Middle frontal gyrus (tissue), 1 donor: Measurements from ENCODE around the gene SEMA3B.
"Not testable (repeated sequence)": the region's sequence is repeated elsewhere in the genome, so short reads cannot be mapped to it uniquely, and the experiment has no call there.

Source experiments
- DNase-seq: peaks from one replicate; pipeline ENCODE4 v3.0.0-alpha.2; 2015; ENCODE audit warnings: low spot score; ENCODE audit errors: extremely low spot score

Gene SEMA3B

DNA sequence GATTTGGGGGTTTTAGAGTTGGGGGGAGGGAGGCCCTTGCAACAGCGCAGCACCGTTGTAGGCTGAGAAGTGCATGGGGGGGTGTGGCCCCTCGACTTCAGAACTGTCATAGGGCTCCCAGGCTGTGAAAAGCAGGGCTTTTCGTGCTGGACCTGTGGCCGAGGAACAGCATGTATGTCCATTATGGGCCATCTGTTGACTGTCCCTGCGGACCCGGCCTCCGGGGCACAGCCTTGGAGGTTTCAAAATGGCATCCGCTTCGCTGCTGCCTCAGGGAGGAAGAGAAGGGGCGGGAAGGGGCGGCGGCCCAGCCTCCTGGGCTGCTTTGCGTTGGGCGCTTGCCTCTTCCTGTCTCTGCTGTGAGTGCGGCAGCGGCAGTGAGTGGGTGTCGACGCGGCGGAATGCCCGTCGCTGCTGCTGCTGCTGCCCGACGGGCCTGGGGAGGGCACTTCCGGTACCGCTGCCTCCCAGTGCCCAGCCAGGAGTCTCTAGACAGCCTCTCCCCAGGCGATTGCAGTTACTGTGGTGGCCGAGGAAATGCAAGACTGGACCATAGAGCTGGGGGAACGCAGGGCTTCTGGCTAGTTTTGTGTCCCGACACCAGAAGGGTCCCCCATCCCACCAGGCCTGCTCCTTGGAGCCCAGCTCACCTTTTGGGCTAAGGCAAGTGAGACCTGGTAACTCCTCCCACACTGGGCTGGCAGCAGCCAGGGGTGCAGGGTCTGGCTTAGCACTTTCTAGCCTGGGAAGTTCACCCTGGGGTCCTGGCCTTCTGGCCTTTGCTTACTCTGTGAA, 31.0 kb upstream of the SEMA3B start:
- DNase-seq = no peak

DNA sequence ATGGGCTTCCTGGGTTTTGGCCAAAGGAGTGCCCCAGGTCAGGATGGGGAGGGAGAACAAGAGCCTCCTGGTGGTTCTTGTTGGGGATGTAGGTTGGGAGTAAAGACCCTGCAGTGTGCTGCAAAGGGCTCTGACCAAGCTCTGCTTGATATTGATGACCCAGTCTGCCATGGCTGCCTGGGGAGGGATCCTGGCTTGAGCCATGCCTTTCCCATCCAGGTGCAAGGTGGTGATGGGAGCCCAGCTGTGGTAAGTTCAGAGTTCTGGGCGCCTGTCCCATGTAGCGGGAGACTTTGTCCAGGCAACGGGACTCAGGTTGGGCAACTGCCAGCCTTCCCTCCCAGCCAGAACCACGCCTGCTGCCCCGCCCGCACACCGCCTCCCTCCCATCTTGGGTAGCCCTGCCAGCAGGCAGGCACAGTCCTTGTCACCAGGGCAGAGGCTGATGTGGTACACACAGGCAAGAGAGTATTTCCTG, 30.4 kb upstream of the SEMA3B start:
- no peak for DNase-seq

DNA sequence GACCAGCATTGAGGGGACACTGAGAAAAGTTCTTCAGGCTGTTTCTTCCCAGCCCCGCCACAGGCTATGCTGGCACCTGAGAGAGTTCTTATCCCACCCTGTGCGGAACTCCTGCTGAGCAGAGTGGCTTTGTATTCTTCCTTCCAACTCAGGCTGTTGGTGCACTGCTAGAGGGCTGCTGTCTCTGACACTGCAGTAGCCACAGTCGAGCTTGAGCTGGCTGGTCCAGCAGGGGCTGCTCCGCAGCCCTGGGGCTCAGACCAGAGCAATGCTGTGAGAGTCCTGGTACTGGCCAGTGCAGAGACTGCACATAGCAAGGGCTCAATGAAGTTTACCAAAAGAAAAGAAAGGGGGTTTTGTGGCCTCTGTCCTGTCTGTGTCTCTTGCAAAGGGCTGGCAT, 29.3 kb upstream of the SEMA3B start:
- no peak for DNase-seq

DNA sequence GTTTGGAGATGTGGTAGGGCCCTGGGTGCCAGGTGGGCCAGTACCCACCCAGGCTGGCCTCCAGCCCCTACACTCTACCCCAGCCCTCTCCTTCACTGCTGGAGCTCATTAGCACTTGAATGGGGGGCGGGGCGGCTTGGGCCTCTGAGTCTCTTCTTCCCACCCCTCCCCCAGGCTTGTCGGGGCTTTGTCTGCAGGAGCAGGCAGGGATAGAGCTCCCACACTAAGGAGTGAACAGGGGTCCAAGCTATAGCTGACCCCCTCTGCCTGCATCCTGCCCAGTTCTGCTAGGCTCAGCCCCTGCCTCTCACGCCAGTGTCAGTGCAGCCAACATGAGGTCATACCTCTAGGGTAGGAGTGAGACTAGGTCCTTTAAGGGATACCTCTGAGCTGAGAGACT, 27.8 kb upstream of the SEMA3B start:
- DNase-seq = no peak

GRCh38 chr3:50241713-50242380, 27.1 kb upstream of the SEMA3B start:
- no peak for DNase-seq

DNA sequence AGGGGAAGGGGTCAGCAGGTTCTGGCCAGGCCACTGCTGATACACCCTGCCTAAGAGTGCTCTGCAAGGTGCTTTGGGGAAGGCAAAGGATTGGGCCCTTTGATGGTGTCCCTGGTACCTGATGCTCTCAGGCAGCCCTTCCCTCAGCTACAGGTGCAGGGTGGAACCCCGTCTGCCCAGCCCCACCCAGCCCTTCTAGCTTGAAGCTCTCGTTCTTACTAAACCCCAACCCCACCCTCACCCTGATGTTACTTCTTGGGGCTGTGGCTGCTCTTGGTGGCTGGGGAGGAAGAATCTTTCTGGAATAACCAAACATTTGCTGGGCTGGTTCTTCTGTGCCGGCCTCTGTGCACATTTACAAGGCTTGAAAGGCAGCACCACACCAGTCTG, 26.6 kb upstream of the SEMA3B start:
- no peak for DNase-seq

DNA sequence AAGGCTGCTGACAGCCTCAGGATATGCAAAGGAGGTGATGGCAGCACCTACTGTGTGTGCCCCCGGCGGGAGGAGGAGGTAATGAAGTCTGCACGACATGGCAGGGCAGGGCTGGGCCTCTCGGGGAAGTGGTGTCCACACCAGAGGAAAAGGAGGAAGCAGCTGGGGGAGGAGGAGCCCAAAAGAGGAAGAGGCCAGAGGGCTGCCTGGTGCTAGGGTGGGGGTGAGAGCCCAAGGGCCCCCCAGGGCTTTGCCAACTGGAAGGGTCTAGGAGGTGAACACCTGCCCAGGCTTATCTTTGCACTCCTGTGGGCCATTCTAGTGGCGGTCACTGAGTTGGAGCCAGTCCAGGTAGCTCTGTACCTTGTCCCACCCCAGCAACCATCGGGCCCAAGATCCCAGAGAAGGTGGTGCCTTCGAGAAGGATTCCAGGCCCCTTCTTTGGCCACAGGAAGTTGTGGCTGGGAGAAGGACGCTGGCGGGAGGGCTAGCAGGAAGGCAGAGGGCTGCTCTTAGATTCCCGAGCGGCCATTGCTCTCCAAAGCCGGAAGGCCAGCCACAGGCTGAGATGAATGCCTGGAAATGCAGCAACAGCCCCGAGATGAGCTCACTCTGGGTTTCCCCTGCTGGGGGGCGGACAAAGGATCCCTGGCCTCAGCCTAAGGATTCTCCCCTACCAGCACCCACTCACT, 25.9 kb upstream of the SEMA3B start:
- DNase-seq = no peak

DNA sequence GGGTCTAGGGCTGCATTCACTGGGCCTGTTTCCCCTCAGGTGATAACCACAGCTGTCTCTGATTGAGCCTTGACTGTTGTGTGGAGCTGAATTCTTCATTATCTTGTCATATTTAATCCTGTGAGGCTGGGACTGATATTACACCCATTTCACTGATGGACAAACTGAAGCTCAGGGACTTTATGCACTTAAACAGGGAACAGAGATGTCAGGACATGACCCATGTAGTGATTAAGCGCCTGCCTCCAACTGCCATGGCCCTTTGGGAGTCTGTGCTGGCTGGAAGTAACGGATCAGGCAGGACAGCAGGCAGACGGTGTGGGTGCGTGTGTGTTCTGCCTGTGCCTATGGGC, 25.4 kb upstream of the SEMA3B start:
- DNase-seq = no peak

DNA sequence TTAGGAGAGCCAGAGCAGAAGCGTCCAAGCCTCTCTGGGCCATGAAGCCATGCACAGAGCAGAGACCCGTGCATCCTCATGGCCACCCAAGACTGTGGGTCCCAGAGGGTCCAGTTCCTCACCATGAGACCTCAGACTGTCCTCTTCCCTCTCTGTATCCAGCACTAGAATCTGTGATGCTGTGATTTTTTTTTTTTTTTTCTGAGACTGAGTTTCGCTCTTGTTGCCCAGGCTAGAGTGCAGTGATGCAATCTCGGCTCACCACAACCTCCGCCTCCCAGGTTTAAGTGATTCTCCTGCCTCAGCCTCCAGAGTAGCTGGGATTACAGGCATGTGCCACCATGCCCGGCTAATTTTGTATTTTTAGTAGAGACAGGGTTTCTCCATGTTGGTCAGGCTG, 24.1 kb upstream of the SEMA3B start:
- not testable (repeated sequence) for DNase-seq

GRCh38 chr3:50245251-50245745, 23.6 kb upstream of the SEMA3B start:
- DNase-seq = no peak

- peak; percentile 66 for DNase-seq
Measured at GRCh38 chr3:50245831-50246516, 23.0 kb upstream of the SEMA3B start.

GRCh38 chr3:50246517-50246954, 22.4 kb upstream of the SEMA3B start:
- no peak for DNase-seq

- no peak for DNase-seq
Measured at GRCh38 chr3:50248387-50248786, 20.6 kb upstream of the SEMA3B start.

DNA sequence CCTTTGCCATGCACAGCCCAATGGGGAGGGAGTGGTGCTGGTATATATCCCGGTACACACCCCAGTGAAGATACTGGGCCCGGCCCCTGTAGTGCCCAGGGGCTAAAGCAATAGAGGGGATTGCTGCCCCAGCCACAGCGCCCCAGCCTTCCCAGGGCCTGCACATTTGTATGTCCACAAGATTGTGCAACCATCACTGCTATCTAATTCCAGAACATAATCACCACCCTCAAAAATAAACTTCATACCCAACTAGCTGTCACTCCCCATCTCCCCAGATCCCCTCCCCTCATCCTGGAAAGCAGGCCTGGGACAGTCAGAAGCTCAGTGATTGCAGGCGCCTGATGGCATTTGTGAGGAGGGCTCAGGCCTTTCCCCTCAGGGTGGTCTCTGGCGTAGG, 19.5 kb upstream of the SEMA3B start:
- DNase-seq = no peak

GRCh38 chr3:50250514-50250913, 18.4 kb upstream of the SEMA3B start:
- no peak for DNase-seq

GRCh38 chr3:50251220-50251619, 17.7 kb upstream of the SEMA3B start:
- DNase-seq = no peak

GRCh38 chr3:50254577-50255250, 14.2 kb upstream of the SEMA3B start:
- no peak for DNase-seq

DNA sequence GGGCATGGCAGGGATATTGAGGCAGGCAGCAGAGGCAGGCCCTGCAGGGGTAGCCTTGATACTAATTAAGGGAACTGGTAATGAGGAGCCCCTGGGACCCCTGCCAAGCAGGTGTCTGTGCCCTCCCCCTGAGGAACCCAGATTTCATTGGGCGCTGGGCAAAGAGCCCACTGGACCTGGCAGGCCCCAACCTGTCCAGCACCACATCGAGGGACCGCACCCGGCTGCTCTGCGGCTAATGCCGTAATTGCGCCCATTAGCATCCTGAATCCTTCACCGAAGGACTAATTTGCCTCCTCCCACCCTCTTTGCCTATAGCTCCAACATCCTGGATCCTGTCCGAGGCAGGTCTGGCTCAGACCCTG, 13.7 kb upstream of the SEMA3B start:
- no peak for DNase-seq

- DNase-seq = no peak
Measured at GRCh38 chr3:50256978-50257890, 11.7 kb upstream of the SEMA3B start.
